Smooth muscle cell (in vitro differentiated cells): ENCODE data around the gene ADM. TPM values are rescaled to one million over a fixed set of nuclear protein-coding genes. Genes with fewer than 3 reads are reported as not detected.
A peak's percentile ranks its signal among the peaks of the same experiment; 100 is the strongest.

ENCODE experiments used
- DNase-seq: peaks from one replicate; lab custom pipeline; 2025; ENCODE audit not compliant: unreplicated experiment; lab: John Stamatoyannopoulos, UW
- H2AFZ ChIP-seq: fragments of 200-600 bp; sonication (generic); 2 replicates; pipeline ENCODE4 v1.6.0; 2016; ENCODE audit warnings: antibody characterized with exemption, low read depth, mild to moderate bottlenecking
- H3F3A ChIP-seq: fragments of 200-600 bp; sonication (generic); 2 replicates; pipeline ENCODE4 v1.6.0; 2017; ENCODE audit warnings: antibody characterized with exemption, low read depth
- H3K27ac ChIP-seq: fragments of 200-600 bp; sonication (generic); 2 replicates; pipeline ENCODE4 v1.5.1; 2016; ENCODE audit warnings: low read depth, mild to moderate bottlenecking
- H3K27me3 ChIP-seq: fragments of 200-600 bp; sonication (generic); 2 replicates; pipeline ENCODE4 v1.6.1; 2016; ENCODE audit warnings: low read depth, mild to moderate bottlenecking
- H3K36me3 ChIP-seq: fragments of 200-600 bp; sonication (generic); 2 replicates; pipeline ENCODE4 v1.5.1; 2016; ENCODE audit warnings: low read depth
- H3K4me1 ChIP-seq: fragments of 200-600 bp; sonication (generic); 2 replicates; pipeline ENCODE4 v1.5.1; 2016; ENCODE audit warnings: low read depth
- H3K4me2 ChIP-seq: fragments of 200-600 bp; sonication (generic); 2 replicates; pipeline ENCODE4 v1.6.0; 2016; ENCODE audit warnings: mild to moderate bottlenecking
- H3K4me3 ChIP-seq: fragments of 200-600 bp; sonication (generic); 2 replicates; pipeline ENCODE4 v1.5.1; 2016; ENCODE audit warnings: mild to moderate bottlenecking
- H3K79me2 ChIP-seq: fragments of 200-600 bp; sonication (generic); 2 replicates; pipeline ENCODE4 v1.6.0; 2016; ENCODE audit warnings: low read depth, mild to moderate bottlenecking
- H3K9ac ChIP-seq: fragments of 200-600 bp; sonication (generic); 2 replicates; pipeline ENCODE4 v1.6.0; 2016; ENCODE audit warnings: low read depth
- H3K9me3 ChIP-seq: fragments of 200-600 bp; sonication (generic); replicated peaks from 2 replicates; pipeline ENCODE4 v1.5.1; 2016; ENCODE audit warnings: low read depth
- H4K20me1 ChIP-seq: fragments of 200-600 bp; sonication (generic); 2 replicates; pipeline ENCODE4 v1.6.0; 2016; ENCODE audit warnings: low read depth
- WGBS: methylation state at CpG from one replicate; pipeline ENCODE4 v1.1.7; 2016; ENCODE audit warnings: low lambda C conversion rate; 5-methylcytosine and 5-hydroxymethylcytosine counted together
- polyA plus RNA-seq: library from polyadenylated mRNA; unstranded; fragments of >200 nt; fragmentation: Nextera tagmentation; extraction: Ambion mirVana; gene quantifications from 2 replicates; pipeline ENCODE4 v1.2.1, GENCODE V29; 2016
- total RNA-seq: library from RNA; depleted of rRNA; stranded (reverse); fragments of >200 nt; gene quantifications from 2 replicates; pipeline ENCODE4 v1.2.3, GENCODE V29; 2014
- TF ChIP-seq, protein P1 (sequence below): fragments of 200-600 bp; sonication (generic); IDR thresholded peaks from 2 replicates; pipeline ENCODE4 v1.5.1; 2017; ENCODE audit warnings: borderline replicate concordance, mild to moderate bottlenecking, antibody characterized with exemption; ENCODE audit not compliant: insufficient read depth, poor library complexity, severe bottlenecking

The ADM gene
- total and polyA plus RNA-seq, 2 experiments from 2014 or later: 47.6 to 53.0 TPM

DNA sequence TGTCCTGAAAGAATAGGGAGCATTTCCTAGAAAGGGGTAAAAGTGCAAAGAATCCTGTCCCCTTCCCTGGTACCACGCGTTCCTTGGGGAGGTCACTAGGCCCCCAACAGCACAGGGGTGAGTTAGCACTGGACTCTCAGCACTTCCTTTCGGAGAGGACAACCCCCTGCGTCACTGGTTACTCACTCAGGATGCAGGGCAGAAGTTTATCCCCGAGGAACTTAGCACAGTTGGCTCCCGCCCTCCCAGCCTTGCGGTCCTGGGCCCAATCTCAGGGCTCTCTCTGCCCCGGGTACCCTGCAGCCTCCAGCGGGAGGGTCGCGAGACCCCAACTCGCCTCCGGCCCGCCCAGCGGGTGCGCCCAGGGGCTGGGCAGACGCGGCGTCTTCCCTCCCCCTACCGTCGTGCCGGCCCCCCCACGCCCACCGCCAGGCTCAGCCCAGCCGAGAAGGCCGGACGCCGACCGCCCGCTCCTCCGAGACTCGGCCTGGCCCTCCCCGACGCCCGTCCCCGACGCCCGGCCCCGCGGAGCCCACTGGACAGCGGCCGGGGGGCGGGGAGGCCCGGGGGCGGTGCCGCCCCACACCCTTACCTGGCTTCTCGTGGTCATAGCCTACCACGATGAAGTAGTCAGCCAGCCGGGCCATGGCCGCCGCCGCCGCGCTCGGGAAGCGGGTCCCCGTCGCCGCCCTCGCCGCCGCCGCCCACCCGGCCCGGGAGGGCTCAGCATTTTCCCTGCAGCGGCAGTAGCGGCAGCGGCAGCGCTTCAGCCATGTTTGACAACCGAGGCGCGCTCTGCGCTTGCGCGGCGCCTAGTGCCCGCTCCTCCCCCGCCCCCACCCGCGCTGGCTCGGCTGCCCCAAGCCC is 11.2 kb upstream of the ADM start, which contains the start of gene SBF2:
Gene SBF2 (minus strand): TSS at position 797 of the 867 bp plus-strand sequence. CDS start 150 bp downstream, at position 647.
- H3K27me3 ChIP-seq: no peaks in the 10 kb centered on the region
- H4K20me1 ChIP-seq: peaks cover 33% of the 10 kb centered on the region
- peak; percentile 71 for DNase-seq
- under 1% methylated on average over 27 of the region's 81 CpGs for WGBS
- H2AFZ ChIP-seq: peak within 1 kb of the TSS; percentile 82
- H3K79me2 ChIP-seq: peaks cover 46% of the 10 kb centered on the region
- no peaks in the 10 kb centered on the region for H3K36me3 ChIP-seq
- TF ChIP-seq, protein P1, sequence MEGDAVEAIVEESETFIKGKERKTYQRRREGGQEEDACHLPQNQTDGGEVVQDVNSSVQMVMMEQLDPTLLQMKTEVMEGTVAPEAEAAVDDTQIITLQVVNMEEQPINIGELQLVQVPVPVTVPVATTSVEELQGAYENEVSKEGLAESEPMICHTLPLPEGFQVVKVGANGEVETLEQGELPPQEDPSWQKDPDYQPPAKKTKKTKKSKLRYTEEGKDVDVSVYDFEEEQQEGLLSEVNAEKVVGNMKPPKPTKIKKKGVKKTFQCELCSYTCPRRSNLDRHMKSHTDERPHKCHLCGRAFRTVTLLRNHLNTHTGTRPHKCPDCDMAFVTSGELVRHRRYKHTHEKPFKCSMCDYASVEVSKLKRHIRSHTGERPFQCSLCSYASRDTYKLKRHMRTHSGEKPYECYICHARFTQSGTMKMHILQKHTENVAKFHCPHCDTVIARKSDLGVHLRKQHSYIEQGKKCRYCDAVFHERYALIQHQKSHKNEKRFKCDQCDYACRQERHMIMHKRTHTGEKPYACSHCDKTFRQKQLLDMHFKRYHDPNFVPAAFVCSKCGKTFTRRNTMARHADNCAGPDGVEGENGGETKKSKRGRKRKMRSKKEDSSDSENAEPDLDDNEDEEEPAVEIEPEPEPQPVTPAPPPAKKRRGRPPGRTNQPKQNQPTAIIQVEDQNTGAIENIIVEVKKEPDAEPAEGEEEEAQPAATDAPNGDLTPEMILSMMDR: no peak
- peaks cover 8% of the 10 kb centered on the region for H3F3A ChIP-seq
- no peaks in the 10 kb centered on the region for H3K9me3 ChIP-seq
- H3K9ac ChIP-seq: peak within 1 kb of the TSS; percentile 90
- peaks cover 10% of the 10 kb centered on the region for H3K4me1 ChIP-seq
- peak within 1 kb of the TSS; percentile 90 for H3K27ac ChIP-seq
- H3K4me2 ChIP-seq: peak within 1 kb of the TSS; percentile 99
- H3K4me3 ChIP-seq: peak within 1 kb of the TSS; percentile 98

DNA sequence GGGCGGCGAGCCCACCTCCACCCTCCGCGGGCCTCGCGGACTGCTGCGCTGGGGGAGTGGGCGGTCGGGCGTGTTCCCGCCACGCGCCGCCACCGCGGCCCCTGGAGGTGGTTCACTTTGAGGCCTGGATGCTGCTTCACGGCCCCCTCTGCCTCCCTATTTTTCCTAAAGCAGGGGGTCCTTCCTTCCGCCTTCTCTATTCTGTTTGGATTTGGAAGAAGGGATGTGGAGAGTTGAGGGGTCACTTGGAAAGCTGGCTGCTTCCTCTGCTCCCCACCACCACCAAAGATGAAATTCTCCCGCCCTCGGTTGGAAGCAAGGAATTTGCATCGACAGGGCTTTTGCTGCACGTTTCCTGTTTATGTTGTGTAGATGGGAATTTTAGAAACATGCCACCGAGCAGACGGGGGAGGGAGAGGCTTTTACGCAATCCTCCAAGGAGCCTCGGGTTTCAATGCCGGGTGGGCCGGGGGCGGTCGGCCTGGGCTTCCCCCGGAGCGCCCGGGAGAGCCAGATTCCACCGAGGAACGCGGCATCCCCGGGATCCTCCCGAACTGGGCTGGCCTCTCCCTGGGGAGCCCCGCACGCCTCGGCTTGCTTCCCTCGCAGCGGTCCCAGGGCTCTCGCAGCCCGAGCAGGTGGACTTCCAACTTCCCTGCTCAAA is 10.5 kb upstream of the ADM start:
- under 1% methylated on average over 38 of the region's 45 CpGs for WGBS
- Histone ChIP-seq H3K79me2 (peaks cover 40% of the 10 kb centered on the region), H3K36me3 (no peaks in the 10 kb centered on the region), H3K4me2 (peak overlapping the region; percentile 99), H3K9ac (peak overlapping the region; percentile 90), H3K27me3 (no peaks in the 10 kb centered on the region), H3F3A (peaks cover 8% of the 10 kb centered on the region), H4K20me1 (peaks cover 25% of the 10 kb centered on the region), H3K4me1 (peaks cover 10% of the 10 kb centered on the region), H3K9me3 (no peaks in the 10 kb centered on the region), H2AFZ (peak overlapping the region; percentile 82), H3K27ac (peak overlapping the region; percentile 90), H3K4me3 (peak overlapping the region; percentile 98)
- TF ChIP-seq, protein P1: no peak
- no peak for DNase-seq

DNA sequence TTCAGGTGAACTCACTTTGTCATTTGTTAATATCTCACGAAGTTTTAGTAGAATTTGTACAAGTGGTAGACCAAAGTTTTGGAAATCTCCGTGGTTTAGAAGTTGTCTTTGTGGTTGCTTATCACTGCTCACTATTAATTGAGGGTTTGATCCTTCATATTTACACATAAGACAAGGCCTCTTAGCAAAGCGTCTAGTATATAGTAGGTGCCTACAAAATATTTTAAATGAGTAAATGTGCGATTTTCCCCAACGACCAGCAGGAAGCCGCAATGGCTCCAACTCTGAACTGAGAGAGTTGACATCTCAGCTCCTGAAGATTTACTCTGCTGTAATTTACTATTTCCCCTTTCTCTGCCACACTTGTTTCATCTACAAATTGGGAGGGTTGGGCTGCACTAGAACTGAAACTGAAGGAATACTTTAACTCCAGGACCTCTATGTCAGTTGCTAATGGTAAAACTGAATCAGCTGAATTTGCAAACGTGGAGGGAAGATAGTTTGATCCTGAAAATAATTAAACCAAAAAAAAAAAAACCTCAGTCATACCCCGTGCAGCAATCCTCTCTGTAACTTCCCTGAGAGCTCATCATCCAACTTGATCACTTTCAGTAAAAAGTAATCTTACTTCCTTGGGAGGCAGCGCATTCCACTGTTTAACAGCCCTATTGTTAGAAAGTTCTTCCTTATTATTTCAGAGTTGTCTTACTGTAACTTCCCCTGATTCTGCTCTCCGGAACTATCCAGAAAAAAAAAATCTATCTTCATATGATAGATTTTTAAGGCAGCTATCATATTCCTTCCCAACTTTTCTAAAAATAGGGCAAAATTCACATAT is 9.6 kb upstream of the ADM start:
- Histone ChIP-seq H3K9ac (no peak overlapping the region), H3K9me3 (no peaks in the 10 kb centered on the region), H3K27me3 (no peaks in the 10 kb centered on the region), H3F3A (peaks cover 8% of the 10 kb centered on the region), H3K79me2 (peaks cover 31% of the 10 kb centered on the region), H3K4me2 (peak overlapping the region; percentile 99), H3K4me1 (peaks cover 10% of the 10 kb centered on the region), H3K27ac (peak overlapping the region; percentile 90), H2AFZ (no peak overlapping the region), H3K4me3 (peak overlapping the region; percentile 98), H4K20me1 (peaks cover 17% of the 10 kb centered on the region), H3K36me3 (no peaks in the 10 kb centered on the region)
- 39% methylated on average over 10 of the region's 10 CpGs for WGBS
- TF ChIP-seq, protein P1: no peak
- DNase-seq: no peak
